ENCODE results near the gene SRPRB.

- no peak for TF ChIP-seq CTCF (IDR thresholded peaks at IDR 0.05; ENCODE audit: low read depth, low read length, poor library complexity, severe bottlenecking)
- no peak for TF ChIP-seq EZH2phosphoT487 (IDR thresholded peaks at IDR 0.05; ENCODE audit: borderline replicate concordance, low read length)
These were observed 23.7 kb downstream of the SRPRB start for GRCh38 chr3:133829310-133829707.
